ENCODE results near the gene NAT8L.

DNA sequence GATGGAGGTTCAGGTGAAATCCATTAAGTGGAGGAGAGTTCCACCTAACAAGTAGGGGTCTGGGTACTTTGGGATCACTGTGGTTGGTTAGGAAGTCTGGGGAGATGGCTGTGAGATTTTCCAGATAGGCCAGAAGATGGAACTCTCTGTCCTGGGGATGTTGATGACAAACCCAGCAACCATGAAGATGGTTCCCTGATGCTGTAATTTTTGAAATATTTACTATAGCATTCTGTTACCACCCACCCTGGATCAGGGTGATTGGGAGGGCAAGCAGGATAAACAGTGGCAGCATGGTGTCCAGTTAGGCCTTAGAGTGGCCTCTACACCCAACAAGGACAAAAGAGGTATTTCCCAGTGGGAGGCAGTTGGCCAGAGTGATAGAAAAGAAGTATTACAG, 34.4 kb upstream of the NAT8L start:
- no peak for TF ChIP-seq POLR2A (IDR thresholded peaks at IDR 0.05; ENCODE audit: low read depth, low read length)
- TF ChIP-seq, protein P1, sequence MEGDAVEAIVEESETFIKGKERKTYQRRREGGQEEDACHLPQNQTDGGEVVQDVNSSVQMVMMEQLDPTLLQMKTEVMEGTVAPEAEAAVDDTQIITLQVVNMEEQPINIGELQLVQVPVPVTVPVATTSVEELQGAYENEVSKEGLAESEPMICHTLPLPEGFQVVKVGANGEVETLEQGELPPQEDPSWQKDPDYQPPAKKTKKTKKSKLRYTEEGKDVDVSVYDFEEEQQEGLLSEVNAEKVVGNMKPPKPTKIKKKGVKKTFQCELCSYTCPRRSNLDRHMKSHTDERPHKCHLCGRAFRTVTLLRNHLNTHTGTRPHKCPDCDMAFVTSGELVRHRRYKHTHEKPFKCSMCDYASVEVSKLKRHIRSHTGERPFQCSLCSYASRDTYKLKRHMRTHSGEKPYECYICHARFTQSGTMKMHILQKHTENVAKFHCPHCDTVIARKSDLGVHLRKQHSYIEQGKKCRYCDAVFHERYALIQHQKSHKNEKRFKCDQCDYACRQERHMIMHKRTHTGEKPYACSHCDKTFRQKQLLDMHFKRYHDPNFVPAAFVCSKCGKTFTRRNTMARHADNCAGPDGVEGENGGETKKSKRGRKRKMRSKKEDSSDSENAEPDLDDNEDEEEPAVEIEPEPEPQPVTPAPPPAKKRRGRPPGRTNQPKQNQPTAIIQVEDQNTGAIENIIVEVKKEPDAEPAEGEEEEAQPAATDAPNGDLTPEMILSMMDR (IDR thresholded peaks at IDR 0.05; ENCODE audit: extremely low read depth in 1 of 2, insufficient read depth in 1 of 2, low read depth in 1 of 2, low read length in 2 of 2), result no peak

All from endothelial cell of umbilical vein (primary cell).